Osteoblast (primary cell): Measurements from ENCODE around the gene PPM1F. TPM values are rescaled to one million over a fixed set of nuclear protein-coding genes. Genes with fewer than 3 reads are reported as not detected.

ENCODE experiments used
- DNase-seq: peaks from one replicate; pipeline ENCODE4 v3.0.0; 2011; ENCODE audit warnings: low spot score, mixed read lengths; ENCODE audit not compliant: insufficient read length; ENCODE audit errors: missing footprints
- H2AFZ ChIP-seq: 2 replicates; pipeline ENCODE4 v1.6.0; 2011; ENCODE audit warnings: mild to moderate bottlenecking, low read length
- H3K27ac ChIP-seq: 2 replicates; pipeline ENCODE4 v1.5.1; 2011; ENCODE audit warnings: mild to moderate bottlenecking, low read depth, low read length, moderate library complexity
- H3K27me3 ChIP-seq: 2 replicates; pipeline ENCODE4 v1.6.0; 2012; ENCODE audit warnings: mild to moderate bottlenecking, control low read depth, inconsistent platforms, low read length, moderate library complexity; ENCODE audit not compliant: insufficient read depth
- H3K36me3 ChIP-seq: 2 replicates; pipeline ENCODE4 v1.5.1; 2011; ENCODE audit warnings: mild to moderate bottlenecking, low read length, control low read depth, moderate library complexity; ENCODE audit not compliant: insufficient read depth
- H3K4me1 ChIP-seq: 2 replicates; pipeline ENCODE4 v1.5.1; 2011; ENCODE audit warnings: mild to moderate bottlenecking, low read length, control low read depth, moderate library complexity; ENCODE audit not compliant: insufficient read depth
- H3K4me2 ChIP-seq: 2 replicates; pipeline ENCODE4 v1.6.0; 2011; ENCODE audit warnings: mild to moderate bottlenecking, low read length; ENCODE audit not compliant: insufficient read depth
- H3K4me3 ChIP-seq: fragments of 200-600 bp; sonication (generic); 3 replicates; pipeline ENCODE4 v1.5.1; 2012; ENCODE audit warnings: mild to moderate bottlenecking, low read length, inconsistent platforms; ENCODE audit not compliant: insufficient read depth
- H3K79me2 ChIP-seq: 2 replicates; pipeline ENCODE4 v1.6.0; 2012; ENCODE audit warnings: mild to moderate bottlenecking, low read length, control low read depth, inconsistent platforms; ENCODE audit not compliant: insufficient read depth
- H3K9me3 ChIP-seq: 2 replicates; pipeline ENCODE4 v1.5.1; 2011; ENCODE audit warnings: low read depth, low read length, control low read depth
- H4K20me1 ChIP-seq: 2 replicates; pipeline ENCODE4 v1.6.0; 2012; ENCODE audit warnings: mild to moderate bottlenecking, low read length, control low read depth; ENCODE audit not compliant: insufficient read depth
- total RNA-seq: library from RNA; depleted of rRNA; stranded (reverse); fragments of >200 nt; gene quantifications from 2 replicates; pipeline ENCODE4 v1.2.3, GENCODE V29; 2012
- TF ChIP-seq, protein P1 (sequence below): IDR thresholded peaks from 2 replicates; pipeline ENCODE4 v1.5.1; 2011; ENCODE audit warnings: mild to moderate bottlenecking, low read depth, low read length, moderate library complexity; ENCODE audit errors: extremely low read depth

Gene PPM1F
- total RNA-seq, 1 donor = 22.8 TPM

DNA sequence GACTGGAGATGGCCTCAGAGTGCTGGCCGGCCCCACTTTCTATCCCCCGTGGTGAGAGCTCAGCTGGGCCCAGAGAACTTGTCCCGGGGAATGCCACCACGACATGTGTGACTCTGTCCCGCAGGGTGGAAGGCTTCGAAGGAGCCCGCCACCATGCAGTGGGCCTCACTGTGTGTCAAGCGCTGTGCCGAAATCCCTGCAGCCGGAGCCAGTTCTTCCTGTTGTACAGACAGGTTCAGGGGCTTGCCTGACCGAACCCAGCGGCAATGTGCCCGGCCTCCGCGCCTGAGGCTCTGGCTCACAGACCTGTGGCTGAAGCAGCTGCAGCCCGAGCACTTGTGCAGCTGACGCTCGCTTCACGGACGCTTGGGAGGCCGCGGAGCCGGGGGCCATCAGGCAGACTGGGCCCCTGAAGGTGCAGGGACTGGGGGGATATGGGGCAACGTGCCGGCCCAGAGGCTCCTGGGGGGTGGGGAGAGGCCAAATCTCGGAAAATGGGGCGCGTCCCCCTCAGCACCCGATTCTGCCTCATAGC is 650 bp downstream of the PPM1F start:
- H4K20me1 ChIP-seq = peaks cover 6% of the 10 kb centered on the region
- H3K36me3 ChIP-seq = no peaks in the 10 kb centered on the region
- no peaks in the 10 kb centered on the region for H3K9me3 ChIP-seq
- peak overlapping the region; percentile 78 for H3K4me3 ChIP-seq
- H3K27ac ChIP-seq = peak overlapping the region; percentile 28
- no peaks in the 10 kb centered on the region for H3K27me3 ChIP-seq
- peak overlapping the region; percentile 51 for H2AFZ ChIP-seq
- peaks cover 19% of the 10 kb centered on the region for H3K4me1 ChIP-seq
- H3K79me2 ChIP-seq = peaks cover 38% of the 10 kb centered on the region
- TF ChIP-seq, protein P1, sequence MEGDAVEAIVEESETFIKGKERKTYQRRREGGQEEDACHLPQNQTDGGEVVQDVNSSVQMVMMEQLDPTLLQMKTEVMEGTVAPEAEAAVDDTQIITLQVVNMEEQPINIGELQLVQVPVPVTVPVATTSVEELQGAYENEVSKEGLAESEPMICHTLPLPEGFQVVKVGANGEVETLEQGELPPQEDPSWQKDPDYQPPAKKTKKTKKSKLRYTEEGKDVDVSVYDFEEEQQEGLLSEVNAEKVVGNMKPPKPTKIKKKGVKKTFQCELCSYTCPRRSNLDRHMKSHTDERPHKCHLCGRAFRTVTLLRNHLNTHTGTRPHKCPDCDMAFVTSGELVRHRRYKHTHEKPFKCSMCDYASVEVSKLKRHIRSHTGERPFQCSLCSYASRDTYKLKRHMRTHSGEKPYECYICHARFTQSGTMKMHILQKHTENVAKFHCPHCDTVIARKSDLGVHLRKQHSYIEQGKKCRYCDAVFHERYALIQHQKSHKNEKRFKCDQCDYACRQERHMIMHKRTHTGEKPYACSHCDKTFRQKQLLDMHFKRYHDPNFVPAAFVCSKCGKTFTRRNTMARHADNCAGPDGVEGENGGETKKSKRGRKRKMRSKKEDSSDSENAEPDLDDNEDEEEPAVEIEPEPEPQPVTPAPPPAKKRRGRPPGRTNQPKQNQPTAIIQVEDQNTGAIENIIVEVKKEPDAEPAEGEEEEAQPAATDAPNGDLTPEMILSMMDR = no peak
- peak overlapping the region; percentile 93 for H3K4me2 ChIP-seq
- DNase-seq = peak; percentile 89

GRCh38 chr22:21951062-21951461 is 1.6 kb downstream of the PPM1F start:
- no peaks in the 10 kb centered on the region for H3K9me3 ChIP-seq
- peaks cover 25% of the 10 kb centered on the region for H3K4me1 ChIP-seq
- H2AFZ ChIP-seq = no peak overlapping the region
- no peaks in the 10 kb centered on the region for H3K36me3 ChIP-seq
- no peak overlapping the region for H3K27ac ChIP-seq
- no peak overlapping the region for H3K4me2 ChIP-seq
- H3K79me2 ChIP-seq = peaks cover 47% of the 10 kb centered on the region
- H3K27me3 ChIP-seq = no peaks in the 10 kb centered on the region
- DNase-seq = no peak
- TF ChIP-seq, protein P1 = no peak
- H3K4me3 ChIP-seq = no peak overlapping the region
- H4K20me1 ChIP-seq = peaks cover 6% of the 10 kb centered on the region

DNA sequence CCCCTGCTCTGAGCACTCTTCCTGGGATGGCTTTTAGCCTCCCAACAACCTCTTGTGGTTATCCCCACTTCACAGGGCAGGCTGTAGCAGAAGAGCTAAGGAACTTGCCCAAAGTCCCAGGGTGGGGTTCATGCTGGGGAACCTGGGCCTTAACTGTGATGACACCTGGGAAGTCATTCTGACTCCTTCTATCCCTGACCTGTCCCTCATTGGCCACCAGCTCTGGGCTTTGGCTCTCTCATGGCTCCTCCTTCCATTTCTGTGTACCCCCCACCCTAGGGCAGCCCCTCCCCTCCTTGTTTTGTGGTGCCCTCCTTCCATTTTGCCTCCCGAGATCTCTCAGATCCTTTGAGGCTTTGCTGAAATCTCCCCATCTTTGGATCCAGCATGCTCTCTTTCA is 2.7 kb downstream of the PPM1F start:
- Histone ChIP-seq H2AFZ (no peak overlapping the region), H3K9me3 (no peaks in the 10 kb centered on the region), H3K4me1 (peaks cover 25% of the 10 kb centered on the region), H3K27ac (no peak overlapping the region), H4K20me1 (peaks cover 6% of the 10 kb centered on the region), H3K27me3 (no peaks in the 10 kb centered on the region), H3K36me3 (peaks cover 8% of the 10 kb centered on the region), H3K79me2 (peaks cover 58% of the 10 kb centered on the region), H3K4me2 (no peak overlapping the region), H3K4me3 (no peak overlapping the region)
- DNase-seq = peak; percentile 9
- TF ChIP-seq, protein P1 = no peak

DNA sequence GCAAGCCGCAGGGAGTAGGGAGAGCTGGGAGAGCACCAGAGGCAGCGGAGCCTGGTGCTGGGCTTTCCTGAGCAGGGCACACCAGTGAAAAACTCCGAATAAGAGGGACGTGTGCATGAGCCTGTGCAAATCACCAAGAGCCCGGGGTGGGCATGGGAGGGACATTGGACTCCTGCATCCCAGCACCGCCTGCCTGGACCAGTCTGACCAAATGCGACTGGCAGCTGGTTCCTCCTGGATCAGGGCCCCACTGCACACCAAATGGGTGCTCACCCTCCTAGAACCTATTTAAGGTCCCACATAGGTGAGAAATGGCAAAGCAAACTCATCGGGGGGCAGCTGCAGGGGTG is 3.1 kb downstream of the PPM1F start:
- Histone ChIP-seq H3K4me3 (no peak overlapping the region), H3K36me3 (peaks cover 12% of the 10 kb centered on the region), H3K9me3 (no peaks in the 10 kb centered on the region), H3K79me2 (peaks cover 62% of the 10 kb centered on the region), H3K27me3 (no peaks in the 10 kb centered on the region), H3K27ac (no peak overlapping the region), H3K4me2 (no peak overlapping the region), H3K4me1 (peaks cover 25% of the 10 kb centered on the region), H2AFZ (no peak overlapping the region), H4K20me1 (peaks cover 6% of the 10 kb centered on the region)
- TF ChIP-seq, protein P1 = no peak
- DNase-seq = peak; percentile 41
